Adrenal gland (tissue), 5 donors: Measurements from ENCODE around the gene RBMS1.

ENCODE experiments used
- CTCF ChIP-seq, 6 experiments: fragments of 450-650 bp in 4 of 6; fragments of 200-600 bp in 2 of 6; sonication (generic) in 1 of 6; IDR thresholded peaks; 1 replicate in 5 of 6; 2 replicates in 1 of 6; pipeline versions ENCODE4 v1.5.1 to v1.8.0; 2016 to 2021; ENCODE audit warnings: antibody characterized with exemption in 6 of 6, mild to moderate bottlenecking in 2 of 6, moderate library complexity in 1 of 6
- POLR2A ChIP-seq, 2 donors: fragments of 450-650 bp; IDR thresholded peaks; one replicate each; pipeline ENCODE4 v1.6.1; 2017; ENCODE audit warnings: antibody characterized with exemption in 2 of 2, mild to moderate bottlenecking in 2 of 2, moderate library complexity in 1 of 2
- donor health status: DM: no; HTN: no; CAD: no.

GRCh38 chr2:160380611-160381010 is 113.0 kb downstream of the RBMS1 start:
- TF ChIP-seq CTCF (IDR thresholded peaks at IDR 0.05) (no peak), POLR2A (IDR thresholded peaks at IDR 0.05) (no peak)
